Stimulated activated CD8-positive, alpha-beta memory T cell treated with anti-CD3 and anti-CD28 coated beads, Interleukin-15, amount 100 ng/mL, for 24 hours (primary cell): ENCODE results near the gene ATF7.

Source experiments
- DNase-seq: peaks from one replicate; pipeline ENCODE4 v3.0.0-alpha.2; 2020; ENCODE audit warnings: low read depth

The ATF7 gene

DNA sequence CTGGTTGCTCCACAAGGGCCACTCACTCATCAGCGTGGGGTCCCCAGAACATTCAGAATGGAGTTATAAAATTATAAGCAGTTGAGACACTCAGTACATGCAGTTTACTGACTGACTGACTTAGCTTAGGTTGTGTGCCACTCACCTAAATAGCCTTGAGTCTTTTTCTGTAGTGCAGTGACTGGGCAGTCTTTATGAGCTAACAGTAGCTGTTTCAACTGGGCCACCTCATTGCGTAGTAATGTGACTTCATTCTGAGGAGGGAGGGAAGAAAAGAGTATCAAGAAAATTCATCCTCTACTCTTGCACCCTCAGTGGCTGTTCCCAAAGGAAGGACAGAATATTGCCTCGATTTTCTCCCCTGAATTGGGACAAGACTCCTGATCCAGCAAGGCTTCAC is 103.1 kb downstream of the ATF7 start:
- no peak for DNase-seq

DNA sequence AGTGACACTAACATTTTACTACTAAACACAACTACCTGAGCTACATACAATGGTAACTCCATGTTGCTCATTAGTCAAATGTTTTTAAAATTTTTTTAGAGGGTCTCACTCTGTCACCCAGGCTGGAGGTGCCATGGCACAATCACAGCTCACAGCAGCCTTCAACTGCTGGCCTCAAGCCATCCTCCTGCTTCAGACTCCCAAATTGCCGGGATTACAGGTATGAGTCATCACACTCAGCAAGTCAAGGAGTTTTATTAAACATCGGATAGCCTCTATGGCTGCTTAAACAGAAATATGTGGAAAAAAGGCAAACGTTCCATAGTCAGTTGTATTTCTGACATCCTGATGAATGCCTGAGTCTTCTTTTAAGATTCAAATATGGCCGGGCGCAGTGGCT is 107.8 kb downstream of the ATF7 start:
- DNase-seq: no peak

DNA sequence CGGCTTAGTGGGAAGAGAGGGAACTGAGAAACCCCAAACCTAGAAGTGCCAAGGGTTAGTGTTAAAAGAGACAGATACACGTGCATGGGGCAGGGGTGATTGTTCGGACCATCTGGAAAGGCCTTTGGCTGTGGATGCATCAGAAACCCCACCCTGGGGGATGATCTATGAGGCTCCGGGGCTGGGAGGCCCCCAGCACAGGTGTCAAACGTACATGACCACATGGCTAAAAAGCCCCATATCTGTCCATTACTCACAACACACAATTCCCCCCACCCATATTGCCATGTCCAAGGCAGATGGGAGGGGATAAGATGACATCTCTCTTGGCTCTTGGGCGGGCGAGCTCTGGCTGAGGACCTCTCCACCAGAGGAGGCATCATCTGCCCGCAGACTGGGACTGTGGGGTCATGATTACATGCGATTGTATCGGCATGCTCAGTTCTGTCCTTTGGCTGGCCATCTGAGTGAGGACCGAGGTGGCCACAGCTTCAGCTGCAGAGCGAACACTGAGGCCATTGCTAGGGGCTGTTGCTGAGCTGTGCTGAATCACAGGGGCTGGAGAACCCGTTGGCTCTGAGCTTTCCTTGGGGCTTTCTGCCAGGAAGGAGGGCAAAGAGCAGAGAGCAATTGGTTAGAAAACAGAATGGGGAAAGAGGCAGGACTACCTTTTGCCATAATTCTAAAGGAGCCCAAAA is 109.3 kb downstream of the ATF7 start:
- no peak for DNase-seq

- DNase-seq: no peak
These were observed 110.9 kb downstream of the ATF7 start for GRCh38 chr12:53515291-53515680.

DNA sequence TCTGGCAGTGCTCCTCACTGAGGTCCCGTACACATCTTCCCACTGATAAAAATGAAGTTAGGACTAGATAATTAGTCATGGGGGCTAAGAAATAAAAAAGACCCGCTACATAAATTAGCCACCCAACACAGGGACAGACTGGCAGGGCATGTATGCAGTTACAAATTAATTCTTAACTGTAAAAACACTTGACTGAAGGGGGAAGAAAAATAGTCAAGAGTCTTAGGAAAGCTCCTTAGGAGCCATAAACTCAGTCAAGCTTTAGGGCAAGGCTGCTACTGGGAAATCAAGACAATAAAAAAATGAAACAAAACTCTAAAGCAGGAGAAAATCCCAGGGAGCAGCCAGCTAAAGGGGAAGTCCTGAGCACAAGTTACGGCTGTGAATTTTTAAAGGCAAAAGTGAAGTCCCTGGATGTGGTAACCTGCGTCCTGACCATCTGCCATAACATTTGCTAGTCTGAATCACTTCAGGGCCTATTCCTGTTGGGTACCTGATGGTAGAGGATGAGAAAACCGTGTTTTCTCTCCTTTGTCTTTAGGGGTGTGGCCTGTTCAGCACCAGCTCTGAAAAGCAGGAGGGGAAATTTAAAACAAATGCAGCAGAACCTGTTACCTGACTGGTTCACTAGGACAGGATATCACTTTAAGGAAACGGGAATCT is 111.4 kb downstream of the ATF7 start:
- no peak for DNase-seq

- no peak for DNase-seq
These were observed 112.3 kb downstream of the ATF7 start for GRCh38 chr12:53513712-53514410.

DNA sequence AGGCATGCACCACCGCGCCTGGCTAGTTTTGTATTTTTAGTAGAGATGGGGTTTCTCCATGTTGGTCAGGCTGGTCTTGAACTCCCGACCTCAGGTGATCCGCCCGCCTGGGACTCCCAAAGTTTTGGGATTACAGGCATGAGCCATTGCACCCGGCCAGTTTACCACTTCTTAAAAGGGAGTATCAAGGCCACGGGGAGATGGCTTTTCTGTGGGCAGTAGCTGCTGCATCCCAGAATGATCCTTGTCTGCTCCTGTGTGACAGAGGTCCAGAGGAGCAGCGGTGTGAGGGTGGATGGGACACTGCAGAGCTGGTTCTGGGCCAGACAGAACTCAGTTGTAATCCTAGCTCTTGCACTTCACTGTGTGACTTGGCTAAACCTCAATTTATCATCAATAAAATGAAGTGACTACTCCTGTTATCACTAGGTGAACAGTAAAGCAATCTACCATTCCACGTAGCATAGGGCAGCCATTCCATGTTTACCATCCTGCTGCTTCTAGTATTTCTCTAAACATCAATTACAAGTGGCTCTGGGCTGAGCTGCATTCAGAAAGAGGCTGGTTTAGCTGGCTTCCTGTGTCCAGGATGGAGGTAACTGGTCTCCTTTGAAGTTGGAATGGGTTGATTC is 115.9 kb downstream of the ATF7 start:
- DNase-seq: no peak

- DNase-seq: peak; percentile 53
These were observed 117.5 kb downstream of the ATF7 start for GRCh38 chr12:53508534-53509170.

- DNase-seq: no peak
These were observed 118.6 kb downstream of the ATF7 start for GRCh38 chr12:53507603-53507885.

- no peak for DNase-seq
These were observed 119.1 kb downstream of the ATF7 start, which contains the start of gene NPFF for GRCh38 chr12:53506881-53507602. TSS of gene NPFF (minus strand) at chr12:53507484. CDS start at chr12:53507474, 10 bp downstream.

GRCh38 chr12:53506450-53506785 is 119.8 kb downstream of the ATF7 start:
- no peak for DNase-seq

DNA sequence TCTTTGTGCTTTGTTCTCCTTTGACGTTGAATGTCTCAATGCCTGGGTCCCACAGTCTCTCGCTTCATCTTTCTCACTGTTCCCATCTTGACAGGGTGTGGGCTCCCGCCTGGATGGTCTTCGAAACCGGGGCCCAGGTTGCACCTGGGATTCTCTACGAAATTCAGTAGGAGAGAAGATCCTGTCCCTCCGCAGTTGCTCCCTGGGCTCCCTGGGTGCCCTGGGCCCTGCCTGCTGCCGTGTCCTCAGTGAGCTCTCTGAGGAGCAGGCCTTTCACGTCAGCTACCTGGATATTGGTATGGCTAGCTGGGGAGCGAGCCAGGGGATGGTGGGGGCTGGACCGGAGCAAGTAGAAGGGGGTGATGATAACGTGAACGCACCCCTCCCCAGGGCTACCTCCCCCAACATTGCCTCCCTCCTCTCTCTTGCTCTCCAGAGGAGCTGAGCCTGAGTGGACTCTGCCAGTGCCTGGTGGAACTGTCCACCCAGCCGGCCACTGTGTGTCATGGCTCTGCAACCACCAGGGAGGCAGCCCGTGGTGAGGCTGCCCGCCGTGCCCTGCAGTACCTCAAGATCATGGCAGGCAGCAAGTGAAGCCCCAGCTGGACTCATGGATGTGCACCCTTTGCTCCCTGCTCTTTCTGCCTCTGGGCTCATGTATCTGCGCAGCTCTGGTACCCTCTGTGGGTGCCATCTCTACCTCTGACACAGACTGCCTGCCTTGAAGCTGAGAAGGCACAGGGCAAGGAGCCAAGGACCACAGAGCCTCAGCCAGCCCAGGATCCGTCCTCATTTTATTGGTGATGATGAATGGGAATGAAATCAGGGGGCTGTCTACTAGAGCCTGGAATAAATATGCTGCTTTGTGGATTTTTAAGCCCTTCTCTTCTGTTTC is 120.4 kb downstream of the ATF7 start:
- no peak for DNase-seq

DNA sequence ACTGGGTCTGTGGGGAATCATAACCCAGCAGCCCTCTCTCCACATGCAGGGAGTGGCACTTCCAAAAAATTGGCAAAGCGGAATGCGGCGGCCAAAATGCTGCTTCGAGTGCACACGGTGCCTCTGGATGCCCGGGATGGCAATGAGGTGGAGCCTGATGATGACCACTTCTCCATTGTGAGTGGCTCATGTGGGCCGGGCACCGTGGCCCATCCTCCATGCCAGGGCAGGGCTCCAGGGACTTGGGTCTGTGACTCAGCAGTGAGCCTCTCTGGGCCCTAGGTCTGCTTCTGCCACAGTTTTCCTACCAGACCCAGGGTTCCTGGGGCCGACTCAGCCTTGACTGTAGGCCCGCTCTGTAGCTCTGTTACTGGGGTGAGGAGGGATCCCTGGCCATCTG is 121.1 kb downstream of the ATF7 start:
- DNase-seq: no peak

GRCh38 chr12:53504004-53504920 is 121.9 kb downstream of the ATF7 start:
- no peak for DNase-seq

DNA sequence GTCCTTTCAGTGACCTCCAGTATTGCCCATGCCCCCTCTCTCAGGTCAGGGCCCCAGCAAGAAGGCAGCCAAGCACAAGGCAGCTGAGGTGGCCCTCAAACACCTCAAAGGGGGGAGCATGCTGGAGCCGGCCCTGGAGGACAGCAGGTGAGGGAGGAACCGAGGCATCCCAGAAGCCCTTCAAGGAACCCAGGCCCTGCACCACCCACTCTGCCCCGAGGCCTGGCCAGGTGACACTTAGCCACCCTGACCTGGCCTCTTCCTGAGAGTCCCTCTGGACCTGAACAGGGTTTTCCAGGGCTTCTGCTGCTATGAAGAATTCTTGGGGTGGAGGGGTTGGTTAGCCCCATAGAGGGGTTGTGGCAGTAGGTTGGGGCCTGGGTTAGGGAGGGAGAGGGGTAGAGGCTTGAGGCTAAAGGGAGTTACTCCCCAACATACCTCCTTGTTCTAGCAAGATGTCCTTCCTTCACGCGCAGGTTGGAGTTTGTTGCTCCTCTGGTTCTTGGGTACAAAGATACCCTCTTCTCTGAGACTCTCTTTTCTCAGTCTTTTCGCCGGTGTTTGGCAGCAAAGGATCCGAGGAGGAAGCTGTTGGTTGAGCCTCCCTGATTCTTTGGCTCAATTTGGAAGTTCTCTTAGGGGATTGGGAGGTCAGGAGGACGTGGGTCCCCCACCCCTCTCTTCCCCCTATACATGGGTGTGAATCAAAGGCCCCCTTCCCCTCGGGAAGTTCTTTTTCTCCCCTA is 123.0 kb downstream of the ATF7 start:
- DNase-seq: no peak

DNA sequence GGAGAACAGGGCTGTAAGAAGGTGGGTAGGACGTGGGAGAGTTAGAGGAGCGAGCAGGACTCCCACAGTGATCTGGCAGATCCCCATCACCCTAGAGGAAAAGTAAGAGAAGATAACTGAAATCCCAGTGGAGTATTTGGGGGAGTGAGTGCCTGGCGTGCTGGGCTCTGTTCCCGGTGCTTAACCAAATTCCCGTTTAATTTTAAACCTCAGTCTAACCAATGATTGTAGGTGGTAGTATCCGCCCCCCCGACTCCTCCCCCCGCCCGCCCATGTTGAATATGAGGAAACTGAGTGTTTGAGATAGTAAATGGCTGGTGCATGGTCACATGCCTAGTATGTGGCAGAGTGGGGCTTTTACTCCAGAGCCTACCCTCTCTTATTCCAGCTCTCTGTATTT is 123.9 kb downstream of the ATF7 start:
- no peak for DNase-seq

DNA sequence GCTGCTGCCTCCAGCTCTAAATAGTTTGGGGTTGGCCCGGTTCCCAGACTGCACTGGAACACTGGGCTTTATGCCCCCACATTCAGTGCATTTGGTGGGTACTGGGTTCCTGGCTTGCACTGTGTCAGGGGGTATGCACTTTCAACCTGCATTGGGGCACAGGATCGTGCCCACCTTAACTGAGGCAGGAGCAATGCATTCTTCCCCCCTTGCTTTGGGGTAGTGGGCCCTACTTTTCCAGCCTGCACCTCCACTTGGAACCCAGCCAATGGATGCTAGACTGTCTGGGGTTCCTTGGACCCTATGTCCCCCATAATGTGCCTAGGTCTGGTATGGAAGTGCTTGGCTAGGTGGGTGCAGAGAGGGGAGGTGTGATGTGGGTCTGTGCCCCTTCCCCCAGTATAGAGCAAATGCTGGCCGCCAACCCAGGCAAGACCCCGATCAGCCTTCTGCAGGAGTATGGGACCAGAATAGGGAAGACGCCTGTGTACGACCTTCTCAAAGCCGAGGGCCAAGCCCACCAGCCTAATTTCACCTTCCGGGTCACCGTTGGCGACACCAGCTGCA is 124.5 kb downstream of the ATF7 start:
- DNase-seq: no peak

- peak; percentile 84 for DNase-seq
These were observed 125.2 kb downstream of the ATF7 start, which contains the start of gene TARBP2 for GRCh38 chr12:53500776-53501614. TSS of gene TARBP2 (plus strand) at chr12:53501283. CDS start at chr12:53501409, 126 bp downstream.
